ENCODE results near the gene PCDHB3.

- TF ChIP-seq, protein P1, sequence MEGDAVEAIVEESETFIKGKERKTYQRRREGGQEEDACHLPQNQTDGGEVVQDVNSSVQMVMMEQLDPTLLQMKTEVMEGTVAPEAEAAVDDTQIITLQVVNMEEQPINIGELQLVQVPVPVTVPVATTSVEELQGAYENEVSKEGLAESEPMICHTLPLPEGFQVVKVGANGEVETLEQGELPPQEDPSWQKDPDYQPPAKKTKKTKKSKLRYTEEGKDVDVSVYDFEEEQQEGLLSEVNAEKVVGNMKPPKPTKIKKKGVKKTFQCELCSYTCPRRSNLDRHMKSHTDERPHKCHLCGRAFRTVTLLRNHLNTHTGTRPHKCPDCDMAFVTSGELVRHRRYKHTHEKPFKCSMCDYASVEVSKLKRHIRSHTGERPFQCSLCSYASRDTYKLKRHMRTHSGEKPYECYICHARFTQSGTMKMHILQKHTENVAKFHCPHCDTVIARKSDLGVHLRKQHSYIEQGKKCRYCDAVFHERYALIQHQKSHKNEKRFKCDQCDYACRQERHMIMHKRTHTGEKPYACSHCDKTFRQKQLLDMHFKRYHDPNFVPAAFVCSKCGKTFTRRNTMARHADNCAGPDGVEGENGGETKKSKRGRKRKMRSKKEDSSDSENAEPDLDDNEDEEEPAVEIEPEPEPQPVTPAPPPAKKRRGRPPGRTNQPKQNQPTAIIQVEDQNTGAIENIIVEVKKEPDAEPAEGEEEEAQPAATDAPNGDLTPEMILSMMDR (optimal IDR thresholded peaks at IDR 0.05 in 1 of 3, IDR thresholded peaks at IDR 0.05 in 1 of 3, conservative IDR thresholded peaks at IDR 0.05 in 1 of 3; ENCODE audit: extremely low read depth in 1 of 3, insufficient read depth in 2 of 3, low read length in 3 of 3): no peak
- TF ChIP-seq EZH2 (IDR thresholded peaks at IDR 0.05; ENCODE audit: low read length): no peak
Measured at GRCh38 chr5:141149812-141150211, 49.5 kb downstream of the PCDHB3 start, which contains the start of gene PCDHB6.
